ENCODE data around the gene C16orf95.
"Not testable (repeated sequence)": the region's sequence is repeated elsewhere in the genome, so short reads cannot be mapped to it uniquely, and the experiment has no call there.

The C16orf95 gene

GRCh38 chr16:87276091-87276701, 41.0 kb downstream of the C16orf95 start:
- FAIRE-seq, result no peak
- TF ChIP-seq TAF1 (IDR thresholded peaks at IDR 0.05; ENCODE audit: borderline replicate concordance, low read depth, low read length) (no peak), POLR2AphosphoS5 (IDR thresholded peaks at IDR 0.05; ENCODE audit: low read depth, low read length) (no peak), POLR2A (IDR thresholded peaks at IDR 0.05; ENCODE audit: low read depth, low read length) (no peak)
- DNase-seq (ENCODE audit: insufficient read length), result no peak

GRCh38 chr16:87274794-87275193, 42.4 kb downstream of the C16orf95 start:
- FAIRE-seq (no peak), DNase-seq (ENCODE audit: insufficient read length) (no peak)
- no peak for TF ChIP-seq POLR2AphosphoS5 (IDR thresholded peaks at IDR 0.05; ENCODE audit: low read depth, low read length)
- TF ChIP-seq TAF1 (IDR thresholded peaks at IDR 0.05; ENCODE audit: borderline replicate concordance, low read depth, low read length), result no peak
- TF ChIP-seq POLR2A (IDR thresholded peaks at IDR 0.05; ENCODE audit: low read depth, low read length), result no peak

GRCh38 chr16:87273471-87274030, 43.6 kb downstream of the C16orf95 start:
- TF ChIP-seq POLR2A (IDR thresholded peaks at IDR 0.05; ENCODE audit: low read depth, low read length) (no peak), POLR2AphosphoS5 (IDR thresholded peaks at IDR 0.05; ENCODE audit: low read depth, low read length) (no peak)
- FAIRE-seq (no peak), DNase-seq (ENCODE audit: insufficient read length) (no peak)

- no peak for TF ChIP-seq POLR2AphosphoS5 (IDR thresholded peaks at IDR 0.05; ENCODE audit: low read depth, low read length)
- no peak for TF ChIP-seq TAF1 (IDR thresholded peaks at IDR 0.05; ENCODE audit: borderline replicate concordance, low read depth, low read length)
- no peak for TF ChIP-seq POLR2A (IDR thresholded peaks at IDR 0.05; ENCODE audit: low read depth, low read length)
- DNase-seq (ENCODE audit: insufficient read length) (no peak), FAIRE-seq (no peak)
Observed at GRCh38 chr16:87271256-87271655, 45.9 kb downstream of the C16orf95 start.

GRCh38 chr16:87267566-87267965, 49.6 kb downstream of the C16orf95 start:
- TF ChIP-seq TAF1 (IDR thresholded peaks at IDR 0.05; ENCODE audit: borderline replicate concordance, low read depth, low read length), result no peak
- no peak for TF ChIP-seq POLR2AphosphoS5 (IDR thresholded peaks at IDR 0.05; ENCODE audit: low read depth, low read length)
- TF ChIP-seq POLR2A (IDR thresholded peaks at IDR 0.05; ENCODE audit: low read depth, low read length), result no peak
- no peak for FAIRE-seq
- no peak for DNase-seq (ENCODE audit: insufficient read length)

GRCh38 chr16:87266846-87267245, 50.3 kb downstream of the C16orf95 start:
- DNase-seq (ENCODE audit: insufficient read length) (no peak), FAIRE-seq (no peak)
- TF ChIP-seq TAF1 (IDR thresholded peaks at IDR 0.05; ENCODE audit: borderline replicate concordance, low read depth, low read length) (no peak), POLR2AphosphoS5 (IDR thresholded peaks at IDR 0.05; ENCODE audit: low read depth, low read length) (no peak), POLR2A (IDR thresholded peaks at IDR 0.05; ENCODE audit: low read depth, low read length) (no peak)

- DNase-seq (ENCODE audit: insufficient read length) (no peak), FAIRE-seq (no peak)
- TF ChIP-seq POLR2A (IDR thresholded peaks at IDR 0.05; ENCODE audit: low read depth, low read length) (no peak), TAF1 (IDR thresholded peaks at IDR 0.05; ENCODE audit: borderline replicate concordance, low read depth, low read length) (no peak), POLR2AphosphoS5 (IDR thresholded peaks at IDR 0.05; ENCODE audit: low read depth, low read length) (no peak)
Observed at GRCh38 chr16:87265261-87265660, 51.9 kb downstream of the C16orf95 start.

GRCh38 chr16:87264634-87265033, 52.6 kb downstream of the C16orf95 start:
- TF ChIP-seq POLR2AphosphoS5 (IDR thresholded peaks at IDR 0.05; ENCODE audit: low read depth, low read length) (no peak), POLR2A (IDR thresholded peaks at IDR 0.05; ENCODE audit: low read depth, low read length) (no peak), TAF1 (IDR thresholded peaks at IDR 0.05; ENCODE audit: borderline replicate concordance, low read depth, low read length) (no peak)
- no peak for FAIRE-seq
- no peak for DNase-seq (ENCODE audit: insufficient read length)

GRCh38 chr16:87263418-87264052, 53.7 kb downstream of the C16orf95 start:
- FAIRE-seq (no peak), DNase-seq (ENCODE audit: insufficient read length) (no peak)
- TF ChIP-seq POLR2AphosphoS5 (IDR thresholded peaks at IDR 0.05; ENCODE audit: low read depth, low read length) (no peak), POLR2A (IDR thresholded peaks at IDR 0.05; ENCODE audit: low read depth, low read length) (no peak), TAF1 (IDR thresholded peaks at IDR 0.05; ENCODE audit: borderline replicate concordance, low read depth, low read length) (no peak)

GRCh38 chr16:87259431-87259830, 57.8 kb downstream of the C16orf95 start:
- TF ChIP-seq TAF1 (IDR thresholded peaks at IDR 0.05; ENCODE audit: borderline replicate concordance, low read depth, low read length), result no peak
- TF ChIP-seq POLR2AphosphoS5 (IDR thresholded peaks at IDR 0.05; ENCODE audit: low read depth, low read length), result no peak
- TF ChIP-seq POLR2A (IDR thresholded peaks at IDR 0.05; ENCODE audit: low read depth, low read length), result no peak
- DNase-seq (ENCODE audit: insufficient read length), result no peak
- no peak for FAIRE-seq

GRCh38 chr16:87258653-87259052, 58.5 kb downstream of the C16orf95 start:
- not testable (repeated sequence) for DNase-seq (ENCODE audit: insufficient read length); FAIRE-seq

- no peak for DNase-seq (ENCODE audit: insufficient read length)
- FAIRE-seq, result no peak
- TF ChIP-seq POLR2A (IDR thresholded peaks at IDR 0.05; ENCODE audit: low read depth, low read length) (no peak), POLR2AphosphoS5 (IDR thresholded peaks at IDR 0.05; ENCODE audit: low read depth, low read length) (no peak), TAF1 (IDR thresholded peaks at IDR 0.05; ENCODE audit: borderline replicate concordance, low read depth, low read length) (no peak)
Observed at GRCh38 chr16:87255866-87256265, 61.3 kb downstream of the C16orf95 start.

All from GM12892 (cell line).